GM12878 (cell line): ENCODE results near the gene WDR31. TPM values are rescaled to one million over a fixed set of nuclear protein-coding genes. Genes with fewer than 3 reads are reported as not detected.
A peak's percentile ranks its signal among the peaks of the same experiment; 100 is the strongest.

Experiments used
- ATF2 ChIP-seq: IDR thresholded peaks from 2 replicates; pipeline ENCODE4 v1.6.1; 2012; ENCODE audit warnings: low read length, inconsistent platforms
- CHD4 ChIP-seq: fragments of 200-600 bp; sonication (generic); IDR thresholded peaks from 2 replicates; pipeline ENCODE4 v1.6.1; 2016; ENCODE audit warnings: mild to moderate bottlenecking
- ELK1 ChIP-seq: IDR thresholded peaks from 2 replicates; pipeline ENCODE4 v1.6.1; 2012; ENCODE audit warnings: low read depth, low read length, improper control_type of control experiment
- EP300 ChIP-seq, 2 experiments: fragments of 150-350 bp in 1 of 2; IDR thresholded peaks; 2 replicates each; pipeline ENCODE4 v1.6.1; 2011 to 2012; ENCODE audit warnings: low read depth in 2 of 2, low read length in 2 of 2, borderline replicate concordance in 1 of 2, improper control_type of control experiment in 1 of 2, inconsistent platforms in 1 of 2; ENCODE audit not compliant: control insufficient read depth in 1 of 2
- HCFC1 ChIP-seq: fragments of 150-350 bp; IDR thresholded peaks from 2 replicates; pipeline ENCODE4 v1.6.1; 2014; ENCODE audit warnings: low read length
- IKZF1 ChIP-seq: fragments of 450-650 bp; conservative IDR thresholded peaks from 2 replicates; pipeline ENCODE4 v1.6.1; 2017; ENCODE audit warnings: antibody characterized with exemption, mild to moderate bottlenecking
- IRF5 ChIP-seq: fragments of 450-650 bp; IDR thresholded peaks from 2 replicates; pipeline ENCODE4 v1.6.1; 2017; ENCODE audit warnings: borderline replicate concordance
- KAT2A ChIP-seq: conservative IDR thresholded peaks from 2 replicates; pipeline ENCODE4 v1.6.1; 2011; ENCODE audit warnings: low read depth, low read length; ENCODE audit not compliant: control insufficient read depth
- MLLT1 ChIP-seq: fragments of 450-650 bp; IDR thresholded peaks from 2 replicates; pipeline ENCODE4 v1.6.1; 2016; ENCODE audit warnings: mild to moderate bottlenecking
- RELA ChIP-seq: fragments of 450-650 bp; IDR thresholded peaks from 2 replicates; pipeline ENCODE4 v1.8.0; 2014; ENCODE audit warnings: borderline replicate concordance; ENCODE audit not compliant: partially characterized antibody
- SKIL ChIP-seq: fragments of 450-650 bp; IDR thresholded peaks from 2 replicates; pipeline ENCODE4 v1.6.1; 2017; ENCODE audit warnings: mild to moderate bottlenecking, low read depth, inconsistent platforms; ENCODE audit not compliant: poor library complexity, severe bottlenecking
- SMAD1 ChIP-seq: fragments of 450-650 bp; IDR thresholded peaks from 2 replicates; pipeline ENCODE4 v1.6.1; 2018; ENCODE audit warnings: mild to moderate bottlenecking, low read depth; ENCODE audit not compliant: partially characterized antibody
- SMARCA5 ChIP-seq: fragments of 450-650 bp; IDR thresholded peaks from 2 replicates; pipeline ENCODE4 v1.6.1; 2017; ENCODE audit warnings: mild to moderate bottlenecking
- ZBTB33 ChIP-seq: fragments of 450-650 bp; IDR thresholded peaks from 2 replicates; pipeline ENCODE4 v1.6.1; 2017; ENCODE audit warnings: mild to moderate bottlenecking
- ZBTB40 ChIP-seq: fragments of 450-650 bp; IDR thresholded peaks from 2 replicates; pipeline ENCODE4 v1.6.1; 2016; ENCODE audit warnings: mild to moderate bottlenecking, moderate library complexity, borderline replicate concordance
- polyA plus RNA-seq, 11 experiments: library from polyadenylated mRNA; depleted of rRNA in 4 of 11; unstranded in 6 of 11; stranded (reverse) in 5 of 11; fragments of >200 nt; fragmentation: Nextera tagmentation in 4 of 11; fragmentation: Illumina TruSeq in 1 of 11; extraction: Ambion mirVana in 4 of 11; extraction: Trizol in 1 of 11; gene quantifications; 1 replicate in 1 of 11; 2 replicates in 10 of 11; pipeline versions ENCODE4 v1.2.1 to v1.2.3, GENCODE V29; 2011 to 2016; ENCODE audit warnings: inconsistent platforms in 2 of 11, missing spikeins in 2 of 11, low read depth in 1 of 11
- total RNA-seq, 4 experiments: library from RNA; depleted of rRNA in 3 of 4; stranded (reverse); fragments of >200 nt in 3 of 4; fragmentation: Illumina TruSeq in 1 of 4; extraction: Trizol in 1 of 4; gene quantifications; 2 replicates each; pipeline versions ENCODE4 v1.2.1 to v1.2.3, GENCODE V29; 2013 to 2021

The WDR31 gene
- total and polyA plus RNA-seq, 10 of the 15 experiments (the other 5 are each of a cell fraction or from before 2014, with no cell fraction given): 0.26 to 1.7 (median 0.79) TPM

GRCh38 chr9:113380869-113381378 lies 40.8 kb upstream of the WDR31 start (continued):
- TF ChIP-seq ZBTB40 (0 out of 2 replicates have a peak, but pooled peaks have one; percentile 18), SMARCA5 (no peak), KAT2A (no peak), SMAD1 (no peak), IRF5 (no peak), EP300 (IDR thresholded peaks at IDR 0.05; ENCODE audit: borderline replicate concordance in 1 of 2, control insufficient read depth in 1 of 2, low read depth in 2 of 2, low read length in 2 of 2) (peak in 1 of 2 experiments; percentile 80; a peak in 2 of 4 replicates), ZBTB33 (no peak), SKIL (peak; percentile 72), RELA (no peak), ATF2 (no peak), MLLT1 (peak; percentile 82), CHD4 (no peak), ELK1 (no peak), IKZF1 (peak; percentile 94), HCFC1 (no peak)
